HEK293T (cell line): Measurements from ENCODE around the gene PTPRE.

Experiments used
- ARNT ChIP-seq: fragments of 450-650 bp; IDR thresholded peaks from 2 replicates; pipeline ENCODE4 v1.6.1; 2017; ENCODE audit warnings: mild to moderate bottlenecking
- FOXK2 ChIP-seq: fragments of 450-650 bp; IDR thresholded peaks from 2 replicates; pipeline ENCODE4 v1.6.1; 2016; ENCODE audit warnings: mild to moderate bottlenecking
- FOXM1 ChIP-seq: fragments of 450-650 bp; IDR thresholded peaks from 2 replicates; pipeline ENCODE4 v1.6.1; 2017; ENCODE audit warnings: mild to moderate bottlenecking, borderline replicate concordance
- HDGF ChIP-seq: fragments of 450-650 bp; IDR thresholded peaks from 2 replicates; pipeline ENCODE4 v1.6.1; 2017; ENCODE audit warnings: antibody characterized with exemption, borderline replicate concordance
- SP1 ChIP-seq: fragments of 450-650 bp; IDR thresholded peaks from 2 replicates; pipeline ENCODE4 v1.6.1; 2017
- SUZ12 ChIP-seq: fragments of 450-650 bp; IDR thresholded peaks from 2 replicates; pipeline ENCODE4 v1.6.1; 2016; ENCODE audit warnings: mild to moderate bottlenecking
- TARDBP ChIP-seq: fragments of 450-650 bp; IDR thresholded peaks from 2 replicates; pipeline ENCODE4 v1.6.1; 2016

- TF ChIP-seq TARDBP (no peak), ARNT (no peak), SP1 (no peak), FOXM1 (no peak), FOXK2 (no peak), SUZ12 (no peak), HDGF (no peak)
Measured at GRCh38 chr10:127974911-127975310, 68.0 kb downstream of the PTPRE start.
